KG1 (cell line): Measurements from ENCODE around the gene EVI5L.

Experiments
- DNase-seq: peaks from one replicate; lab custom pipeline; 2025; lab: John Stamatoyannopoulos, UW

EVI5L gene

GRCh38 chr19:7817801-7818200 is 12.2 kb upstream of the EVI5L start:
- no peak for DNase-seq

- no peak for DNase-seq
Measured at GRCh38 chr19:7818806-7819205, 11.2 kb upstream of the EVI5L start.

GRCh38 chr19:7819337-7819736 is 10.7 kb upstream of the EVI5L start:
- DNase-seq: no peak

DNA sequence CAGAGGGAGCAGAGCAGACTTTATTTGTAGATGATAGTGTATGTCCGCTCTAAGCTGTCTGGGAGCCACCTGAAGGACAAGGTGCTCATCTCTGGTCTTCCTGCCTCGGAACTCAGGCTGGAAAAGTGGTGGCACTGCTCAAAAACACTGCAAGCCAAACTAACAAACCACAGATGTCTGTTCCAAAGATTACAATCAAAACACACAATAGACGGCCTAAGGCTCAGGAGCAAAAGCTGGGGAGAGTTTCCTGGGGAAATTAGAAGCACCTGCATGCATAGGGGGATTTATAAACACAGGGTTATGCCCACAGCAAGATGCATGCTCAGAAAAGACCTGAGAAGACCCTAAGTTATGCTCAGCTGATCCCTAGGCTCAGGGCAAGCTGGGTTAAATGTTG is 9.4 kb upstream of the EVI5L start:
- DNase-seq: no peak

- DNase-seq: no peak
Measured at GRCh38 chr19:7822910-7823515, 7.0 kb upstream of the EVI5L start.

- DNase-seq: no peak
Measured at GRCh38 chr19:7823686-7824301, 6.2 kb upstream of the EVI5L start.

GRCh38 chr19:7829166-7829520 is 875 bp upstream of the EVI5L start:
- DNase-seq: no peak

DNA sequence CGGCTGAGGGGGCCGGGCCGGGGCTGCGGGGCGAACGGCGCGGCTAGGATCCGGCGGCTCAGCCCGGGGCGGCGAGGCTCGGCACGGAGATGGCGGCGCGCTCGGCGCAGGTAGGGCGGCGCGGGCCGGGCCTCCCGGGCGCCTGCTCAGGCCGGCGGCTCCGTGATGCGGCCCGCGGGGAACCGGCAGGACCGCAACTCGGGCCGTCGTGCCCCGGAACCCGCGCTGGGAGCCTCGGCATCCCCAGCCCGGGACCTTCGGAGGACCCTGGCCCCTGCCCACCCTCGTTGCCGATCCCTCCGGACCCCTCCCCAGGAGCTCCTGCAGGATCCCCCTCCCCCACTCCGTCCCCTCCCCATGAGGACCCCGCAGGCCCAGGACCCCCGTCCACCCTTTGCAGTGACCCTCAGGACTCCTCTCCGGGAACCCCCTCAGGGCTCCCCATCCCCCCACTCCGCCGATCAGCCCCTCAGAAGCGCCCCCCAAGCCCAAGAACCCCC is 304 bp downstream of the EVI5L start:
- no peak for DNase-seq

- no peak for DNase-seq
Measured at GRCh38 chr19:7830823-7831222, 805 bp downstream of the EVI5L start.

GRCh38 chr19:7831452-7831851 is 1.4 kb downstream of the EVI5L start:
- DNase-seq: no peak

- DNase-seq: no peak
Measured at GRCh38 chr19:7832009-7832408, 2.0 kb downstream of the EVI5L start.

GRCh38 chr19:7832781-7833180 is 2.8 kb downstream of the EVI5L start:
- no peak for DNase-seq

GRCh38 chr19:7833225-7834099 is 3.4 kb downstream of the EVI5L start:
- no peak for DNase-seq

DNA sequence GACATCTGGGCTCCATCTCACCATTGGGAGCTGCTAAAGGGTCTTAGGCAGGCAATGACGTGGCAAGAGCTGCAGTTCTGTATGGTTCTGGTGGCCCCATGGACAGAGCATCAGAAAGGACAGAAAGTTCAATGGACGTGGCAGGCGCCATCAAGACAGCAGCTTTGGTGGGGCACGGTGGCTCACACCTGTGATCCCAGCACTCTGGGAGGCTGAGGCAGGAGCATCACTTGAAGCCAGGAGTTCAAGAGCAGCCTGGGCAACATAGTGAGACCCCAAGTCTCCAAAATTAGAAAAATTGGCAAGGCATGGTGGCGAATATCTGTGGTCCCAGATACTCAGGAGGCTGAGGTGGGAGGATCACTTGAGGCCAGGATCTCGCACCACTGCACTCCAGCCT is 9.5 kb downstream of the EVI5L start:
- no peak for DNase-seq

- no peak for DNase-seq
Measured at GRCh38 chr19:7840629-7841028, 10.6 kb downstream of the EVI5L start.

DNA sequence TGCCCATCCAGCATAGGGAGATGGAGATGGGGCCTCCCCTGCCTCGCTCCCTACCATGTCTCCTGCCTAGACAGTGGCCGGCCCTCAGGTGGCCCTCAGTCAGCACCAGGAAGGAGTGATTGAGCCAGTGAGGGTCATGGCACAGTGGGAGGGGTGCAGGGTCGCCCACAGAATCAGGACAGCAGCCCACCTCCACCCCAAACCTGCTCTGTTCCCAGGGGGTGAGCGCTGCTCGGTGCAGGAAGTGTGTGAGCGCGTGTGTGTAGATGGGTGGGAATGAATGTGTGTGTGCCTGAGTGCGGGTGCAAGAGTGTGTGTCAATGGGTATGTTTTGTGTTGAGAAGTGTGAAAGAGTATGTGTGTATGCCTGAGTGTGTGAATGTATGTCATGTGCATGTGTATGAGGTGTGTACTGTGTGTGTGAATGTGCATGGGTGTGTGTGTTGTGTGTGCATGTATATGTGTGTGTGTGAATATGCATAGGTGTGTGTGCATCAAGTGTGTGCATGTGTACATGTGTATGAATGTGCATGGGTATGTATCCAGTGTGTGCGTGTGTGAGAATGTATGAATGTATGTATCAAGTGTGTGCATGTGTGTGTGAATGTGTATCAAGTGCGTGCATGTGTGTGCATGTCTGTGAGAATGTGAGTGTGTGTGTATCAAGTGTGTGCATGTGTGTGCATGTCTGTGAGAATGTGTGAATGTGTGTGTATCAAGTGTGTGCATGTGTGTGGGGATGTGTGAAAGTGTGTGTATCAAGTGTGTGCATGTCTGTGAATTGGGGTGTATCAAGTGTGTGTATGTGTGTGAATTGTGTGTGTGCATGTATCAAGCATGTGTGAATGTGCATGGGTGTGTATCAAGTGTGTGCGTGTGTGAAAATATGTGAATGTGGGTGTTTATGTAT is 12.0 kb downstream of the EVI5L start:
- DNase-seq: no peak

- no peak for DNase-seq
Measured at GRCh38 chr19:7842661-7843294, 12.8 kb downstream of the EVI5L start.

DNA sequence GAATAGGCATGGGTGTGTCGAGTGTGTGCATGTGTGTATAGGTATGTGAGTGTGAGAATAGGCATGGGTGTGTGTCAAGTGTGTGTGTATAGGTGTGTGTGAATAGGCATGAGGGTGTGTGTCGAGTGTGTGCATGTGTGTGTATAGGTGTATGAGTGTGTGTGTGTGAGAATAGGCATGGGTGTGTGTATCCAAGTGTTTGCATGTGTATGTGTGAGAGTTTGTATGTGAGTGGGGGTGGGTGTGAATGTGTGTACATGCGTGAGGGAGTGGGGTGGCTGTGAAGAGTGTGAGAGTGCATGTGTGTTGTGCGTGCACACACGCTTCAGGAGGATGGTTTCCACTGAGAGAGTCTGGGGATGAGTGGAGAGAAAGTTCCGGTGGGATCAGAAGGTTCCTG is 13.5 kb downstream of the EVI5L start:
- no peak for DNase-seq

DNA sequence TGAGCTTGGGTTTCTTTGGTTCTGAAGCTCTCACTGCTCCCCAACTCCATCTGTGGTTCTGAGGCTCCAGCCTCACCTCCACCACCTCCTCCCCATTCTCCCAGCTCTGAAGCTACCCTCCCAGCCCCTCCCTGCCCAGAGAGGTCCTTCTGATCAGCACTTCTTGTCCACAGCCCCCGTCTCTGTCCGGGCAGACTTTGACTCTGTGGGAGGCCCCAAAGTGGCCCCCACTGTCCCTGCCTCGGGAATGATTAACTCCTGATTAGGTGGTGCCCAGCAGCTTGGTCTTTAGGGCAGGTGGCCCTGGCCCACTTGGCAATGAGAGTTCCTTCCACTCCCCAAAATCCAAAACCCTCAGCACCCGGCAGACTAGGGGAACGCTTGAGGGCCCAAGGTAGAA is 14.4 kb downstream of the EVI5L start:
- DNase-seq: no peak

DNA sequence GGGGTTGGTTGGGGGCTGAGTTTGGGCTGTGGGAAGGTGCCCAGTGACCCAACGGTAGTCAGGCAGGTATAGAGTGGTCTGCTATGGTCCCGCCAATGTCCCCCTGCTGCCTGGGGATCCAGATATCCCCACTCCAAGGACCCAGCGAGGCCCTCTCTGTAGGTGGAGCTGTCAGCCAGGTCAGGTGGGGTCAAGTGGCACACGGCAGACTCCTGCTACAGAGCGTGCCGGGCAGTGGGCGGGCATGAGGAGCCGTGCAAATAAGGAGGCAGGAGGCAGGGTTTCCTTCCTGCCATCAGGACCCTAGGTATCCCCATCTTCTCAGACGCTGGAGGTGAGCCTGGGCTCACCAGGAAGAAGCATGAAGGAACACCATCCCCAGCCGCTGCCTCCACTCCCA is 14.9 kb downstream of the EVI5L start:
- no peak for DNase-seq

- no peak for DNase-seq
Measured at GRCh38 chr19:7845390-7846154, 15.6 kb downstream of the EVI5L start.
